GM21381 (cell line): ENCODE data around the gene GLO1.

Experiments
- ATAC-seq: cut with Tn5 transposase; IDR thresholded peaks from one replicate; pipeline ENCODE4 v1.9.1; 2021; ENCODE audit warnings: mild to moderate bottlenecking, moderate library complexity; ENCODE audit not compliant: unreplicated experiment

The GLO1 gene

DNA sequence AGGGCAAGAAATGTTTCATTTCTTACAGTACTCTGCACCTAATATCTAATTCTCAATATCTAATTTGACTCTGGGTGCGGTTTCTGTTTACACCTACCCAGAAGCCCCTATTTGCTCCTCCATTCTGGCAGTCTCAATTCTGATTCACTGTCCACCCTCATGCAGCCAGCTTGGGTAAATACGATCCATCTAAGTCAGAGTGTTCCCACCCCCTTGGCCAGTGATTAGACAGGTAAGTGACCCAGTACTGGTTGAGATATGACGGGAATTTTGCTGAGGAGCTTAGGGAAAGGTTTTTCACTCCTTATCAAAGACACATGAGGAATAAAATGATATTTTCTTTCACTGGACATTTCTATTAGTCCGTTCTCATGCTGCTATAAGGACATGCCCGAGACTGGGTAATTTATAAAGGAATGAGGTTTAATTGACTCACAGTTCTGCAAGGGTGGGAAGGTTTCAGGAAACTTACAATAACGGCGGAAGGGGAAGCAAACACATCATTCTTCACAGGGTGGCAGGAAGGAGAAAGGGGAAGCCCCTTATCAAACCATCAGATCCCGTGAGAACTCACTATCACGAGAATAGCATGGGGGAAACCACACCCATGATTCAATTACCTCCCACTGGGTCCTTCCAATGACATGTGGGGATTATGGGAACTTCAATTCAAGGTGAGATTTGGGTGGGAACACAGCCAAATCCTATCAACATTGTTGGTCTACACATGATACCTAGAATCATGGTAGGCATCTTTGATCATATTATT, 29.4 kb downstream of the GLO1 start:
- no peak for ATAC-seq

DNA sequence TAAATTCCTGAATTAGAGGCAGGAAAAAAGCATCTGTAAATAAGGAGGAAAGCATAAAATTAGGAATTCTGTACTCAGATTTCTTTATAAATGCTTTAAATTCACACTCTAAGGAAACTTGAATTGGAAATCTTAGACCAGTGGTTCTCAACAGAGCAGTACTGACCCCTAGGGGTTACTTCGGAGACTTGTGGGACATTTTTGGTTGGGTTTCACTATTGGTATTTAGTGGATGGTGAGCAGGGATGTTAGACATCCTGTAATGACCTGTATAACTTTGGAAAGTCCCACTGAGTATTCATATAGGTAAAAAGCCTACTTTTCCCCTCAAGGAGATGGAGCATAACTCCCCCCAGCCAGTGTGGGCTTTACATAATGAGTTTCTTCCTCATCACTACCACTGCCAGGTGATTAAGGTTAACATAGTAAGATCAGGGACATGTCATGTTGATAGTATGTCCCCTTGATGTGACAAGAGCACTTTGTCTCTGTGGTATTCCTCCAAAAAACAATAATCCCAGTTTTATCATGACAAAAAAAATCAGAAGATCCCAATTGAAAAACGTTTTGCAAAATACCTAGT, 31.0 kb downstream of the GLO1 start:
- peak; percentile 70 for ATAC-seq

DNA sequence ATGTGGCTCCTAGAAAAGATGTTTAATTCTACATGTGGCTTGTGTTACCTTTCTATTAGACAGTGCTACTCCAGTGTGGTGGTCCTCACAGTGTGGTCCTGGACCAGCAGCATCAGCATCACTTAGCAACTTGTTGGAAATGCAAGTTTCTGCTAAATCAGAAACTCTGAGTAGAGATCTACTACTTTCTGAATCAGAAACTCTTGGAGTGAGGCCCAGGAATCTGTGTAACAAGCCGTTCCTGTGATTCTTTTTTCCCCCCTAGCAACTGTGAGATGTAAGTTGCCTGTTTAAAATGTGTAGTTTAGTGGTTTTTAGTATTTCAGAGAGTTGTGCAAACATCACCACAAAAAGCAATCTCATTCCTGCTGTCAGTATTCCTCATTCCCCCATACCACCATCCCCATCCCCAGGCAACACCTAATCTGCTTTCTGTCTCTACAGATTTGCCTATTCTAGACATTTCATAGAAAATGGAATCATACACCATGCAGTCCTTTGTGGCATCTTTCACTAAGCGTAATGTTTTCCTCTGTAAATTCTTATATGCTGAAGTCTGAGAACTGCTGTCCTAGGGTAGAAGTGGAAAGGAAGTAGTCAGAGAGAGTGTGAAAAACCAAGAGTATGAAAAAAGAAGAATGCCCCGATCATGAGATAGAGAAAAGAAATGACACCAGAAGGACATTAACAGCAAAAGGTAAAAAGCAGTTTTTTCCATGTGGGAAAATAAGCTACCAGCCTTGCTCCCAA, 44.4 kb downstream of the GLO1 start:
- ATAC-seq: no peak

DNA sequence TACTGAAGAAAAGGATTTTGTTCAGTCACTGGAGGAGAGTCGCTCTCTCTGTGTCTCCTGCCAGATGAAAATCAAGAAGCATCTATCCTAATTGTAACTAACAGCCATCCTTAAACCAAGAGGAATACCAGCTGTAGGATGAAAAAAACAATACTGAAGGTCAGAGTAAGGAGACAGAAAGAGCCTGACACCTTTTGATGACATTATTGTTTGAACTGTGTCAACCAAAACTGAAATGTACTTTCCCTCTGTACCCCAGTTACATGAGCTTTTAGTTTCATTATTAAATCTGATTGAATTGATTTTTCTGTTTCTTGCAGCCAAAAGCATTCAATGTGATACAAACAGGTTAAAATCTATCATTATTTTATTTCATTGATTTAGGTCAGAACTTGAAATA, 46.0 kb downstream of the GLO1 start:
- no peak for ATAC-seq

DNA sequence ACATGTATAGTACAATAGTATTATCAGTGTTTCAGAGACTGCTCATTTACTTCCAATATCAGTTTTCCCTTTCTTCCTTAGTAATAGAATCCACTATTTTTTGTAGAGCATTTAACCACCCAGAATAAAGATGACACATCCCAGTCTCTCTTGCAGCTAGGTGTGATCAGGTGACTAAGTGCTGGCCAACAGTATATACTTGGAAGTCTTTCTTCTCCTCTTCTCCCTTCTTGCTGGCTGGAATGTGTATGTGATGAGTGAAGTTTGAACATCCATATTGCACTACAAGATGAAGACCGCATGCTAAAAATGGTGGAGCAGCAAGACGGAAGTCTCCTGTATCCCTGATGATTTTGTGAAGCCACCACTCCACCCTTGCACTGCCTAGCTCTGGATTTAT, 48.7 kb downstream of the GLO1 start:
- no peak for ATAC-seq

DNA sequence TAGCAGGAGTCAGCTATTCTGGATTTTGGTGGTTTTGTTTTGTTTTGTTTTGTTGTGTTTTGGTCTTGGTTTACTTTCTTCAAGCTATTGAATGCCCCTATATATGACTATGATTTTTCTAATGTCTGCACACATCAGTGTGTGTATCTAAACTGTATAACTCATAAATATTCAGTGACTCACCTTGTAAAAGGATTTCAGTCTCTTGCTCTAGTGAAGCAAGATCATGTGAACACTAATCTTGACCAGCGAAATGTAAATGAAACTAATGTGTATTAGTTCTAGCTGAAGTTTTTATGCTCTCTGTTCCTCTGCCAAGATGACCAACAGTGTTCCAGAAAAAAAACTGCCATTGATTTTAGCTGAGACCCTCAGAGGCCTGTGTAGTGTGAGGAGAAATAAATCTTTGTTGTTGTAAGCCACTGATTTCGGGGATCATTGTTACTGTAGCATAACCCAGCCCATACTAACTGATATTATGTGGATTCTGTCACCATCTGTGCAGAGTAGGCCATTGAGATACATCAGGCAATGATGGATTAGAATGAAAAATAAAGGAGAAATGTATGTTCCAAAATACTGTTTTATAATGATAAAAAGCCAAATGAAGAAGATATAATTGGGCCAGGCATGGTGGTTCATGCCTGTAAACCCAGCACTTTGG, 51.7 kb downstream of the GLO1 start:
- ATAC-seq: no peak

DNA sequence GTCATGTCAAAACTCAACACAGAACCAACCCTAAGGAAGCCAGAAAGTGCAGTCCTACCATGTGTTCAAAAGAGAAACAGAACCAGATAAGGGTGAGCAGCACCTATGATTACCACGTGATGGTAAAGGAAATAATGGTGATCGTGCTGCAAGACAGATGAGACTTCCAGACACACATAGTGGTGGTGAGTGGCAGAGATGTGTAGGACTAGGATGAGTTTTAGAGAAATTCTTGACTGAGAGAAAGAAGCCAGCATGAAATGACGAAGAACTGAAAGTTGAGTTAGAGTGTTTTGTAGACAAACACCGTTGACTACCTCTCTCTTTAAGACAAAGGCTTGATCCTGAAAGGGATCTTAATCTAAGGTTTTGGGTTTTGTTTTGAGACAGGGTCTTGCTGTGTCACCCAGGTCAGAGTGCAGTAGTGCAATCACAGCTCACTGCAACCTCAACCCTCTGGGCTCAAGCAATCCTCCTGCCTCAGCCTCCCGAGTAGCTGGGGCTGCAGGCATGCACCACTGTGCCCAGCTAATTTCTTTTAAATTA, 52.7 kb downstream of the GLO1 start:
- ATAC-seq: no peak

DNA sequence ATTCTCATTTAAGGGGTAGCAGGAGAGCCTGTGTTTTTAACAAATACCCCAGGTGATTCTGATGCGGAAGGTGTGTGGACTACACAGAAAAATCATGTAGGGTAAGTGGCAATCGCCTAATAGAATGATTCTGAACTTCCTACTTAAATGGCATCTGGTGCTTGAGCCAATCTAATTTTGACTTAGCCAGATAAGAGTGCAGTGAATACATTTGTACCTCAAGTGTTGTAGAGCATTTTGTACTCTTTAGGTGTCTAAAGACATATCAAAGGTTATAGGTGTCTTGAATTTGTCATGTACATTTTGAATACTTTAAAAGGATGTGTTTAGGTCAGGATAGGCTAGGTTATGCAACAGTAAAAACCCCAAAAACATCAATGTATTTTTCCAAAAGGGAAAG, 53.2 kb downstream of the GLO1 start:
- ATAC-seq: no peak

DNA sequence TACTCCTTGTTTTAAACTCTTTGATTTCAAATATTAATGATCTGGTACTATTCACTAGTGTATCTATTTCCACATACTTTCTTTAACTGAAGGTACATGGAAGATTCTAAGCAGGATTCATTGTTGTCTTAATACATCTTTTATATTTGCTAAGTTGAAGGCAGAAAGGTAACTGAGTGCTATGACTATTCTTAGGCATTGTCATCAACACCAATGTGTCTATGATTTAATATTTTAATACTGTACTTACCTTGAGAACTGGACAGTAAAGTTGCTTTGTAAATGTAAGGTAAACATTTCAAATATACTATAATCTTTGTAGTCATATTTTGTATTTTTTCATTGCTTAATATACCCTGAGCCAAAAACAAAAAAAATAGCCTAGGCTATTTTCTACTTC, 54.3 kb downstream of the GLO1 start:
- ATAC-seq: no peak

DNA sequence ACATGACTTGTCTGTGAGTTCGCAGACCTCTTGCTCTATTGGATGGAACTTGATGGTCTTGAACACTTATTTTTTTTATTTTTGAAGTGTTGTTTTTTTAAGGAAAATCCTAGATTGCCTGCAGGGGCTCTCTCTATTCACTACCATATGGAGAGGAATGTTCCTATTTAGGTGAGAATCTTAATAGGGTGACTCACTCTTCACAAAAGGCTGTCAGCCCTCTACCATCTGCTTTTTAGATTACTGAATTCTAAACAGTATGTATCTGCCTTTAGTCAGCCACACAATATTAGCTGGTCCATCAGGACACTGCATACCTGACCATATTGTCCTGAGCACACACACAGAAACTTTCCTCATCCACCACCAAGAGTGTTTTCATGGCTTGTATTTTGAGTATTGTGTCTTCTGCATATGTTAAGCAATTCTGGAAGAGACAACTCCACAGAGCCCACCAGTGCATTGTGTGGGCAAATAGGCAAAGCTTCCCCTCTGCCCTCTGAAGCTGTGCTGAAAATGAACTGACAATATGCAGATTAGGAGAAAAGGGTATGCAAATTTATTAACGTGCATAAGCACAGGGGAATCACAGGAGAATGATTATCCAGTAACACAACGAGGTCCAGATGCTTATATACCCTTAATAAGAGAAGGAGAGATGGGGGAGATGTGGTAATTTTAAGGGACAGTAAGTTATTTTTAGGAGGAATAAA, 56.6 kb downstream of the GLO1 start:
- no peak for ATAC-seq

DNA sequence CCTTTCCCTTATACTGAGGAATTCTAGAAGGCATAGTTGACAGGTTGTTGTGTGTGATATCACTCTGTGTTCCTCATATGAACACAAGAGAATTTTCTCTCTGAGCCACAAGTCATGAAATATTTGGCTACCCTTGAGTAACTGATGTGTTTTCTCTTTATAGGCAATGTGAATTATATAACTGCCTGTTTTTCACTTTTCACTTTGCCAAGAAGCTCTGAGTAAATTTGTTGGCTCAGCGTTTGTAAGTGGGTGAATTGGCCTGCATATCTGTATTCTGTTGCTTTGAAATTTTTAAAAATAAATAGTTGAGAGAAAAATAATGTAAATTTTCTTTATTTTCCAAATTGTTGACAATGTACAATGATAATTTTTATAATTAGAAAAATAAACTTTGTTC, 58.0 kb downstream of the GLO1 start:
- no peak for ATAC-seq

DNA sequence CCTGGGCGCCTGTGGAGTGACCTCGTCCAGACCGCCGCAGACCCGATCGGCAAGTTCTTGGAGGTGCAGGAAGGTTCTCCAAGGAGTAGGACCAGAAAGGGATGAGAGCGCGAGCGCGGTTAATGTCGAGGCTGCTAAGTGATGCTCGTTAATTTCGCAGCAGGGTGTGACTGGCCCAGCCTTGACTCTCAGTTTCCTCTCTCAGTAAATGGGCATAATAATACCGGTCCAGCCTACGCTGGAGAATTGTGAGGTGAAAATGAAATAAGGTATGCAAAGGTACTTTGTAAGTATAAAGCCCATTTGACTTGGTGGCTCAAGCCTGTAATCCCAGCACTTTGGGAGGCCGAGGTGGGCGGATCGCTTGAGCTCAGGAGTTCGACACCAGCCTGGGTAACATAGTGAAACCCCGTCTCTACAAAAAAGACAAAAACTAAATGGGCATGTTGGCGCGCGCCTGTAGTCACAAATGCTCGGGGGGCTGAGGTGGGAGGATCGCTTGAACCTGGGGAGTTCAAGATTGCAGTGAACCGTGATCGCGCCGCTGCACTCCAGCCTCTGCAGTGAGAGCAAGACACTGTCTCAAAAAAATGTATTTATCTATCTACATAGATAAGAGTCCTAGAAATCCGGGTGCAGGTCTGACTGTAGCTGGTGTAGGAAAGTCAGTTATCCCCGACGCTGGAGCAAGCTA, 62.6 kb downstream of the GLO1 start:
- ATAC-seq: peak; percentile 22

DNA sequence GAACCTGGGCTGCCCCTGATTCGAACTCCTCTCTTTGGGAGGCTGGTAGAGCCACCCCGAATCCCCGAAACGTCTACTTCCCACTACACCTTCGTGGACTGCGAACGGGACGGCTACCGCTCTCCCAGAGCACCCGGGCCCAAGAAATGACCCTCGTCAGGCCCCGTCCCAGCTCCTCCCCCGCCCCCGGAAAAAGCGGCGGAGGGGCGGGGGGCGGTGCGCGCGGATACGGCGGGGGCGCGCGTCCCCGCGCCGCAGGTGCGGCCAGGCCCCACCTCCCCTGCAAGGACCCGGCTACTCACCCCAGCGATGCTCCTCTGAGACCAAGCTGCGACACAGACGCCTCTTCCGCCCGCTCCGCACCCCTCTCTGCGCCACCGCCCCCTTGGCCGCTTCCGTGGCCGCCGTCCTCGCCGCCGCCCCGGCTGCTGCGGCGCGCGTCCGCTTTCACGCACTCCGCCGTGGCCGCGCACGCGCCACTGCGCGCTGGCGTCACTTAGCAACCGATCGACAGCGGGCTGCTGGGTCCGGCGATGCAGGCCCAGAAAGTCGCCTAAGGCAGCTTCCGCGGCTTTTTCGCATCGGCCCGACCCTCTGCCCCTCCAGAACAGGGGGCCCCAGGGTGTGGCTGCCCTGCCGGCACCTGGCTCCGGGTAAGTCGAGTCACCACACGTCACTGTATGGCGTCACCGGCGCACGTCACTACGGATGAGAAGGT, 63.3 kb downstream of the GLO1 start, which contains the start of gene BTBD9:
TSS of gene BTBD9 (minus strand) at position 432 of the 718 bp plus-strand sequence.
- ATAC-seq: peak; percentile 83

DNA sequence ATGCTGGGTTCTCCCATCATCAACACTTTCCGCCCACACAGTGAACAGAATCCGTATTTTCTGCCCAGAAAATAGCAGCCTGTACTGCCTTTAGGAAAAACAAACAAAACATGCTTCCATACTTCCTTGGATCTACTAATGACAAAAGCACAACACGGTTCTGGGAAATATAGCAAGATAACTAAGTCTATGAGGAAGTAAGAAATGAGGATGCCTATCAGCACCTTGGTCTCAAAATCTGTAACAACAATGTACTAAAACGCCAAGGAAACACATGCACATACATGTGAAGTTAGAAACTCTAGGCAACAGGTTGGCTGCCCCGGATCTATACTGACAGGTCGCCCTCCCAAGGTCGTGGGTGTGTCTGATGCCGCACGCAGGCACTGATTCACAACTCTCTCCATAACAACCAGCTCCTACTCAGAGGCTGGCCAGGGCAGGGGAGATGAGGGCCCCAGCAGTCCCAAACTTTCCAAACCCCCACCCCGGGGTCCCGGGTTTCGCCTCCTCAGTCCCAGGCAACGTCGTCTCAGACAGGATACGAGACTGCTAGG, 63.9 kb downstream of the GLO1 start:
- peak; percentile 25 for ATAC-seq

DNA sequence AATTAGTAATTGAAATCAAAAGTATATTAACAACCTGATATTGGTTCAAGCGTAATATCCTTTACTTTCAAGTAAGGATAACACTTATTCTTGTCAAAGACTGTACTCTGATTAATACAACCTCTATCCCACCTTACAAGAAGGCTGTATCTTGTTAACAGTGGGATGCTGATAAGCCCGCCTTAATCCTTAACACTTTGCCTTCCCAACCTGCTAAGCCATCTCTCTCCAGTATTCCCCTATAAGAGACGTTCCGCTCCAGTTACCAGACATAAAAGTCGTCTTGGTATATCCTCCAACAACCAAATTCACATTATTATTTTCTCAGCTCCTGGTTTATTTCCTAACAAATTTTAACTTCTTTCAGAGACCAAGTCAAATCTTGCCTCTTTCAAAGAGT, 65.2 kb downstream of the GLO1 start:
- ATAC-seq: no peak

DNA sequence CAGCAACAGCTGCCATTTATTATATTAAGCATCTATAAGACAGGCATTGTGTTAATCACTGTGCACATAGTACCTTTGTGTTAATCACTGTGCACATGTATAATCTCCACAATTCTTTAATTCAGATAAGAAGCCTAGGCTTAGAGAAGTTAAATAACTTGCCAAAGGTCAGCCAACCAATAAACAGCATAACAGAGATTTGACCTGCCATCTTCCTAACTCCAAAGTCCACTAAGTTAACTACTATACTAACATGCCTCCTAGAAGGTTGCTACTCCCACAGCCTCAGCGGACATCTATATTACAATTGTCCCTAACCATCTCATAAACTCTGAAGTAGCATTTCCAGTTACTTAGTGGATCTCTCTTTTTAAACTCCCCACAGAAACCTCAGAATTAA, 66.9 kb downstream of the GLO1 start:
- no peak for ATAC-seq

DNA sequence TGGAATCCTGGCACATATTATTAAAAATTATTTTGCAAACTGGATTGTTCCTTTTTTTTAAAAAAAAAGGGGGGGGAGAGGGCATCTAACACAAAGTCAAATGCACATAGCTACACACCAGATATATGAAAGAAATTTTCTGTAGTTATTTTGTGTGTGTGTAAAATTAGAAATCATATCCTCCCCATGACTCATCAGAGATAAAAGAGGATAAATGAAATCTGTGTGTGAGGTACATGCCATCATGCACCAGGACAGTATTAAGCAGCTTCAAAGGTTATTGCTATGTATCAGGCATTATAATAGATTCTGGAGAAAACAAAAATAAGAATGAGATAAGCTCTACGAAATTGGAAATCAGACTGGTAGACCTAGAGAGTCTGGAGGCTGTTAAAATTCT, 68.4 kb downstream of the GLO1 start:
- no peak for ATAC-seq

DNA sequence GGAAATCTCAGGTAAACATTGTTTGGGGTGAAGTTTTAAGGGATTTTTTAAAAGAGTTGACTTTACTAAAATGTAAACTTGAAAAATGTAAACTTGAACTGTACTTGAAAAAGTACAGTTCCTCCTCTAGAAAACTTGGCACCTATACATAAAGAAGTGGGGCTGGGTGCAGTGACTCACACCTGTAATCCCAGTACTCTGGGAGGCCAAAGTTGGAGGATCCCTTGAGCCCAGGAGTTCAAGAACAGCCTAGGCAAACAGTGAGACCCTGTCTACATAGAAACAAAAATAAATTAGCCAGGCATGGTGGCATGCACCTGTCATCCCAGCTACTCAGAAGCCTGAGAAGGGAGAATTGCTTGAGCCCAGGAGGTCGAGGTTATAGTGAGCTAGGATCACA, 70.5 kb downstream of the GLO1 start:
- ATAC-seq: no peak

DNA sequence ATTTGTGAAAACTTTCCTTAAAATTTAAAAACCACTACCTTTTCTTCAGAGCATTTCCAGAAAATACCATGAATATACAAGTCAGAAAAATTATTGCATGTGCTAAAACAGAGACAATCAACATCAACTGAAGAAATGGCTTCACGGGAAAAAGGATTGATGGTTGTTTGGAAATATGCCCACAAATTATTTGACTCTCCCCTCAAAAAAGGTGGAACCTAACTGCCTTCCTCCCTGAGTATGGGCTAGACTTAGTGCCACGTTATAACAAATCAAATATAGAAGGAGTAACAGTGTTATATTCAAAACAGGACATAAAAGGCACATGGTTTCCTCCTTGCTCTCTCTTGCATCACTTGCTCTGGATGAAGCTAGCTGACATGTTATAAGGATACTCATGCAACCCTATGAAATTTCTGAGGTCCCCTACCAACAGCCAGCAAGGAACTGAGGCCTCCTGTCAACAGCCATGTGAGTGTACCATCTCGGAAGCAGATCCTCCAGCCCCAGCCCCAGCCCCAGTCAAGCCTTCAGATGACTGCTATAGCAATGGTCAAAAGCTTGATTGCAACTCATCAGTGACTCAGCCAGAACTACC, 71.7 kb downstream of the GLO1 start:
- no peak for ATAC-seq
